ENCODE measurements around the gene RTP2.

DNA sequence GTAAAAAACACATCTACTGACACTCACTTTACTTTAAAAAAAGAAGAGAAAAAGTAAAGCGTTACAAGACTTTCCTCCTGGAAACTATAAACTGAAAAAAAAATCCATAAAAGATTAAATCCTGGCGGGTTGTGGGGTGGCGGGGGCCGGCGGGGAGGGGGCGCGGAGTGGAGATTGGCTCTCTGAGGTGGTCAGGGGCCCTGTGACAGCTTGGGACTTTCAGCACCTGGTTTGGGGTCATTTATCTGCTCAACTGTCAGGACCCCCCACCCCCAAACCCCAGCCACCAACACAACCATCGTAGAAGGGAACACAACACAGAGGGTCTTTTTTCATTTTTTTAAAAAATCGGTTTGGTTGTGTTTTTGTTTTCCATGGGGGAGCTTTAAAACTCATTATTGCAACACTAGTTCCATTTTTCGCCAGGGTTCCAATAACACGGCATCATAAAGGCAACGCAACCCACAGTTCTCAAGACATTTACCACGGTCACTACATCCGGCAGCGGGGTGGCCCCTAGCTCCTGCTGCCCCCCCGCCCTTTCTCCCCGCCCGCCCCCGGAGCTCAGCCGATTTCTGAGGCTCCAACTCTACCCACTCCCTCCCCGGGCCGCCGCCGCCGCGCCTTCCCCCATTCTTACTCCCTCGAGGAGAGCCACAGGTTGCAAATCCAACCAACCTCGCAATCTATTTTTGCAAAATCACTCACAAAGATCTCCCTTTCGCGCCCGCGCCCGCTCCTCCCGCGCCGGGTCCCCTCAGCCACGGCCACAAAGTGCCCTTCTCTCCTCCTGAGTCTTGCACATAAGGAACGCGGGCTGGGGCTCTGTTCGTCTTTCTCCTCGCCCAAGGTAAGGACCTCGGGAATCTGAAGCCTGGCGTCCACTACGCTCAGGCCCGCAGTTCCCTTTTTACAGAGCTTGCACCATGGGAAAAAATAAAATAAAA is 41.1 kb upstream of the RTP2 start:
- TF ChIP-seq CTCF (conservative IDR thresholded peaks at IDR 0.05; ENCODE audit: low read depth, low read length) (no peak), EZH2phosphoT487 (IDR thresholded peaks at IDR 0.05; ENCODE audit: borderline replicate concordance, low read length) (no peak), EZH2 (IDR thresholded peaks at IDR 0.05; ENCODE audit: low read length, unreplicated experiment) (no peak)

All from PC-3 (cell line).